ENCODE data around the gene ASB5.
"Not testable (repeated sequence)": the region's sequence is repeated elsewhere in the genome, so short reads cannot be mapped to it uniquely, and the experiment has no call there.

ASB5 gene

DNA sequence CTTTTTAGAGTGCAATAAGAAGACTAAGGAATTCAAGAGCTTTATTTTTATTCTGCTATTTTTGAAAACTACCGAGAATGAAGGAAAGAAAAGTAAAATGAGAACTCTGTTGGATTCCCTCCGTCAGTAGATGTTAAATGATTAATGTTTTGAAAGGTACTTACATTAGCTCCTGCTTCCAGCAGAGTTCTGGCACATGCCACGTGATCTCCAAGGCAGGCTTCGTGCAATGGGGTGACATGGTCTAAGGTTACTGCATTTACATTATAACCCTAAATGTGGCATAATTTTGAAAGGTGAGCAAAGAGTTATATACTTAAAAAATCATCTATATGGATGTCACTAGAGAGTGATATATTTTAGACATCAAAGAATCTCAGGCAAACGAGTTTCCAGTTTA is 46.9 kb downstream of the ASB5 start:
- DNase-seq (ENCODE audit: low read depth in 3 of 3): no peak

- no peak for DNase-seq (ENCODE audit: low read depth in 3 of 3)
These were observed 51.5 kb downstream of the ASB5 start for GRCh38 chr4:176217510-176217909.

DNA sequence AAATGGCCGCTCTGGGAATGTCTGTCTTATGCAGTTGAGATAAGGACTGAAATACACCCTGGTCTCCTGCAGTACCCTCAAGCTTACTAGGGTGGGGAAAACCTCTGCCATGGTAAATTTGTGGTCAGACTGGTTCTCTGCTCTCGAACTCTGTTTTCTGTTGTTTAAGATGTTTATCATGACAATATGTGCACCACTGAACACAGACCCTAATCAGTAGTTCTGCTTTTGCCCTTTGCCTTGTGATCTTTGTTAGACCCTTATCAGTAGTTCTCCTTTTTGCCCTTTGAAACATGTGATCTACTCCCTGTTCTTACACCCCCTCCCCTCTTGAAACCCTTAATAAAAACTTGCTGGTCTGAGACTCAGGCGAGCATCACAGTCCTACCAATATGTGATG is 56.7 kb downstream of the ASB5 start:
- not testable (repeated sequence) for DNase-seq (ENCODE audit: low read depth in 3 of 3)

DNA sequence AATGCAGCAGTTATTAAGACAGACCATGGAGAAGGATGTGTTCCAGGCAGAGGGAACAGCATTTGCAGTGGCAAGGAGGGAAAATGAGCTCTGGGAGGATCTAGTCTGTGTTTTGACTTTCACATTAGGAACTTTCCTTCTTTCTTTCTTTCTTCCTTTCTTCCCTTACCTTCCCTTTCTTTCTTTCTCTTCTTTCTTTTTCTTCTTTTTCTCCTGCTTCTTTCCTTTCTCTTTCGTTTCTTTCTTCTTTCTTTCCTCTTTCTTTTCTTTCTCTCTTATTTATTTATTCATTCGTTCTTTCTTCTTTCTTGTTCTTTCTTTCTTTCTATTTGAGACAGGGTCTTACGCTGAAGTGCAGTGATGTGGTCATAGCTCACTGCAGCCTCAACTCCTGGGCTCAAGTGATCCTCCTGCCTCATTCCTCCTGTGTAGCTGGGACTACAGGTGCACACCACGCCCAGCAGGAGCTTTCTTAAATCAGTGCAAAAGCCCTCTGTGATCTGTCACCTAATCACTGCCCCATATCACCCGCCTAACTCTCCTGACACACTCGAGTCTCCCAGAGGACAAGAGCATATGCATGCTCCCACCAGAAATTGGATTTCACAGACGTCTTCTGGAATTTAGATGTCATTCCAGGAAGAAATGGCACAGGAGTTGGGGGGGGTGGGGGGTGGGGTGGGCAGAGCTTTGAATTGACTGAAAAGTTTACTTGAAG is 58.3 kb downstream of the ASB5 start:
- no peak for DNase-seq (ENCODE audit: low read depth in 3 of 3)

GRCh38 chr4:176210101-176210500 is 58.9 kb downstream of the ASB5 start:
- DNase-seq (ENCODE audit: low read depth in 3 of 3): no peak

GRCh38 chr4:176209535-176209934 is 59.5 kb downstream of the ASB5 start:
- no peak for DNase-seq (ENCODE audit: low read depth in 3 of 3)

GRCh38 chr4:176207839-176208238 is 61.2 kb downstream of the ASB5 start:
- no peak for DNase-seq (ENCODE audit: low read depth in 3 of 3)

DNA sequence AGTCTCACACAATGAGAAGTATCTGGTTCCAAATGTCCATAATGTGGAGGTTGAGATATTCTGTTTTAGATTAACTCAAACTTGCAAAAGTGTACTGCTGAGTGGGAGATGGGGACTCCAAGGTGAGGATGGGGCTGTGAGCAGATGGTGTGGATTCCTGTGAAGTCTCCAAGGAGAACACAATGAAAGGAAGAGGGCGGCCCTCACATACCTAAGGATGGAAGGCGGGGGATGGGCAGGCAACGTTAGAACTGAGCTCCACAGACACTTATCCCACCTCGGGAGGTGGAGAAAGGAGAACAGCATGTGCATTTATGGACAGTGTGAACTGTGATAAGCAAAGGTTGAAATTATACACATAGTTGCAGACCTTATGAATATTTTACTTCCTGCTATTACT is 63.7 kb downstream of the ASB5 start:
- DNase-seq (ENCODE audit: low read depth in 3 of 3): no peak

DNA sequence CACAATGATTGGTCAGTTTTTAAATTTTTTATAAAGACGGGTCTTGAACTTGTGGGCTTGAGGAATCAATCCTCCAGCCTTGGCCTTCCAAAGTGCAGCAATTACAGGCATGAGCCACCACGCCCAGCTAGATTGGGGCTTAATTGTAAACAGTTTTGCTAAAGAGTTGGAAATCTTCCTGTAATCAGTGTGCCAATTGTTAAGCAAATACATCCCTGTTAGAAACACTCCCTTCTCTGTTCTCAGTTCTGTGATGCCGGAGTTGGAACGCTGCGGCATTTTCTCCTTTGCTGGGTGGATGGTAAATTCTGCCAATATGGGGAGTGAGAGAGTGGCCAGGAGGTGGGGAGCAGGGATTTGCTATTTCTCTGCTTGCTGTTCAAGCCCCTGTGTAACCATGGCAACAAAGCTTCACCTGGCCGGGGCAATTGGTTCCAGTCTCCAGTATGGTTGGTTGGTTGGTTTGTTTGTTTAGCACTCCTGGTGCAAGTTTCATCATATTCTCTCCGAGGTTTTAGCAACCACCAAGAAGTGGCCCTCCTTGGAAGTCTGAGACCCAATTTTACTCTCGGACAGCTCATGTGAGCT is 70.6 kb downstream of the ASB5 start:
- DNase-seq (ENCODE audit: low read depth in 3 of 3): no peak

- DNase-seq (ENCODE audit: low read depth in 3 of 3): peak; percentile 87 to 91 (median 91)
These were observed 73.6 kb downstream of the ASB5 start, which contains the start of gene SPATA4 for GRCh38 chr4:176195184-176195978. Gene SPATA4, minus strand, starts transcription at chr4:176195585. Its CDS starts 23 bp downstream, at chr4:176195562.

- DNase-seq (ENCODE audit: low read depth in 3 of 3): peak in 2 of 3 donors; percentile 6 to 44
These were observed 75.1 kb downstream of the ASB5 start for GRCh38 chr4:176193938-176194337.

DNA sequence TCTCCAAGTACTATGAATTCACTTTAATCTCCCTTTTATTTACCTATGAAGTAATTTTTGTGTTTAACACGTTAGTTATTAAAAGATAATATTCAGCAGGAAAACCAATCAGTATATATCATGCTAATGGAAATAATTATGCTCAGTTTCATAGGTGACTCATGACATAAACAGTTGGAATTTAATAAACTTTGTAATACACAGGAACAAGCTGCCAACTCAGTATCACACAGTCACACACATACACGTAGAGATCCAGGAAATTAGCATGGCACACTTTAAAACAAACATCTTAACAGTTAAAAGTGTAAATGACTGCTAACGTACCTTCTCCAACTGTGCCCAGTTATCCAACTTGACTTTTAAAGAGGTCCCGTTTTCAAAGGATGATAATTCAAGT is 75.9 kb downstream of the ASB5 start:
- DNase-seq (ENCODE audit: low read depth in 3 of 3): no peak

DNA sequence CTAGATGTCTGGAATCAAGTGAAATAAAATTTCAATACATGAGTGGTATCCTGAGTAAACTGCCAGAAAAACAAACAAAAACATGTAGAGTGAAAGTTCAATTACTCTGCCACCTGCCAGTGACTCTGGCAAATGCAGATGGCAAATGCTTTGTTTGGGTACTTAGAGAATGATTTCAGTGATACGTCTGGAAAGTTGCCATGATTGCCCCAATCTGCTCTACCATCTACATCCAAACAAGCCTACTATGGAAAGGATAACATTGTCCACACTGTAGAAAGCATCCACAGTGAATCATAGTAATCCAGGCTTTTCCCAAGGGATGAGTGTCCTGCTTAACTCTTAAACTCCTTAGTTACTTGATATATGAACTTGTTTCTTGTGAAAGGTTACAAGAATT is 77.0 kb downstream of the ASB5 start:
- no peak for DNase-seq (ENCODE audit: low read depth in 3 of 3)

DNA sequence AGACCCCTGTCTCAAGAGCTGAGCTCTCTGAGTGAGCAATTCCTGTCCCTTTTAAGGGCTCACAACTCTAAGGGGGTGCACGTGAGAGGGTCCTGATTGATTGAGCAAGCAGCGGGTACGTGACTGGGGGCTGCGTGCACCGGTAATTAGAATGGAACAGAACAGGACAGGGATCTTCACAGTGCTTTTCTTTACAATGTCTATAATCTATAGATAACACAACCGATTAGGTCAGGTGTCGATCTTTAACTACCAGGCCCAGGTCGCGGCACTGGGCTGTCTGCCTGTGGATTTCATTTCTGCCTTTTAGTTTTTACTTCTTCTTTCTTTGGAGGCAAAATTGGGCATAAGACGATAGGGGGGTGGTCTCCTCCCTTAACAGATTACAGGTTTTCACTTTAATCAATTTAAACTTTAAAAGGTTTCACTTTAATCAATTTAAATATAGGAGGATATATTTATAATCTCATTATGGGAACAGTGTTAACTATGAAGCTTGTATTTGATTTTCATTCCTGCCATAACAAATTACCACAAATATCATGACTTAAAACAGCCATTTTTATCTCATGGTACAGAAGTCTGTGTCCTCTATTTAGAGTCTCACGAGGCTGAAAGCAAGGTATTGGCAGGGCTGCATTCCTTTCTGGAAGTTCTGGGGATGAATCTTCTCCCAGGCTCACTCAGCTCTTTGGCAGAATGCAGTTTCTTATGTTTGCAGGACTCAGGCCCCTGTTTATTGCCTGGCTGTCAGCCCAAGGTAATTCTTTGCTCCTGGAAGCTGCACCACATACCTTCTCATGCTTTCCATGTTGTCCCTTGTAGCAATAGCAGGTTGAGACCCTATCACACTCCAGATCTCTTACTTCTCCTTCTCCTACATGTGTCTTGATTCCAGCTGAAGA is 78.9 kb downstream of the ASB5 start:
- no peak for DNase-seq (ENCODE audit: low read depth in 3 of 3)

- DNase-seq (ENCODE audit: low read depth in 3 of 3): no peak
These were observed 80.4 kb downstream of the ASB5 start for GRCh38 chr4:176188654-176189053.

GRCh38 chr4:176187624-176188023 is 81.4 kb downstream of the ASB5 start:
- DNase-seq (ENCODE audit: low read depth in 3 of 3): no peak

DNA sequence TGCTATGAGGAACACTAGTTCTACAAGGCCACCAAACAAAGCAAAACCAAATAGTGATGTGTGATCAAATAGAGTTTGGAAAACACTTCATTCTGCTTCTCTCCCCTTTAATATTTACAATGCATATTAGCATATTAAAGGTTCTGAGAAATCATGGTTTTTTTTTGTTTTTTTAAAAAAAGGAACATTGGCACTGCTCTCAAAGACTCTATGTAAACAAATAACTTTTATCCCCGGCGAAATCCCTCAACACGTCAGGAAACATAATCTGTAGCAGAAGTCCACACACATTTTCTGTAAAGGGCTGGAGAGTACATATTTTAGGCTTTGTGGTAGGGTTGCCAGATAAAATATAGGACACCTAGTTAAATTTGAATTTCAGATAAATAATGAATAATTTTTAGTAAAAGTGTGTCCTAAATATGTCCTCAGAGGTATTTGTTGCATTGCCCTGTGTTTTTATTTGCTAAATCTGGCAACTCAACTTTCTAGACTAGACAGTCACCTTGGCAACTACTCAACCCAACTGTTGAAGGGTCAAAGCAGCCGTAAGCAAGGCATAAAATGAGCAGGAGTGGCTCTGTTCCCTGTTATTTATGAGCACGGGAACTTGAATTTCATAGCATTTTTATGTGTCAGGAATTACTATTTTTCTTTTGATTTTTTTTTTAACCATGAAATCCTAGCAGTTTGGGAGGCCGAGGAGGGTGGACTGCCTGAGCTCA is 82.2 kb downstream of the ASB5 start:
- DNase-seq (ENCODE audit: low read depth in 3 of 3): no peak

- no peak for DNase-seq (ENCODE audit: low read depth in 3 of 3)
These were observed 83.0 kb downstream of the ASB5 start for GRCh38 chr4:176186067-176186466.

DNA sequence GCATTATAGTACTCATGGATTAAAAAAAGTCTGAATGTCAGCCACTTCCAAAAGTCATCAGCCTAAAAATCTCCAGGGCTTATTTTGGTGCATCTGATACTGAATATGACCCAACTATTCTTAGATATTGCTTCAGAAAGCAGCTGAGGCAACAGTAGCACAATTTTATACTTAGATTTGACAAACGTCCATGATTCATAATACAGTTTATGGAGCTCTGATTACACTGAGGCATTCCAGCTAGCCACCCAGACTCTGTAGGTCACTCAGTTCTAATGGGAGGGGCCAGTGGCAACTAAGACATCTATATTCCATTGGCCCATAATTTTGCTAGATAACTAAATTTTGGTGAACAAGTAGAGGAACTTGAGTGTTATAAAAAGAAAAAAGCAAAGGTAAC is 84.0 kb downstream of the ASB5 start:
- no peak for DNase-seq (ENCODE audit: low read depth in 3 of 3)

Data from stimulated activated CD4-positive, alpha-beta T cell treated with anti-CD3 and anti-CD28 coated beads, TNF-alpha, amount 100 ng/mL, for 48 hours (primary cell).